GM19468 (cell line): ENCODE data around the gene CCIN.
"Not testable (repeated sequence)": the region's sequence is repeated elsewhere in the genome, so short reads cannot be mapped to it uniquely, and the experiment has no call there.

Source experiments
- ATAC-seq: cut with Tn5 transposase; IDR thresholded peaks from one replicate; pipeline ENCODE4 v1.9.1; 2021; ENCODE audit warnings: mild to moderate bottlenecking, moderate library complexity, moderate number of reproducible peaks; ENCODE audit not compliant: unreplicated experiment; ENCODE audit errors: extremely low read depth

Gene CCIN

GRCh38 chr9:36156116-36156515, 13.1 kb upstream of the CCIN start:
- no peak for ATAC-seq

GRCh38 chr9:36158122-36158521, 11.1 kb upstream of the CCIN start:
- ATAC-seq = no peak

- no peak for ATAC-seq
Measured at GRCh38 chr9:36158917-36159316, 10.3 kb upstream of the CCIN start.

GRCh38 chr9:36159509-36159908, 9.7 kb upstream of the CCIN start:
- not testable (repeated sequence) for ATAC-seq

- ATAC-seq = not testable (repeated sequence)
Measured at GRCh38 chr9:36160126-36160525, 9.1 kb upstream of the CCIN start.

GRCh38 chr9:36161187-36161586, 8.0 kb upstream of the CCIN start:
- ATAC-seq = no peak

GRCh38 chr9:36162211-36162738, 6.9 kb upstream of the CCIN start:
- ATAC-seq = no peak

- ATAC-seq = no peak
Measured at GRCh38 chr9:36163049-36163785, 6.0 kb upstream of the CCIN start.

- no peak for ATAC-seq
Measured at GRCh38 chr9:36163786-36164170, 5.4 kb upstream of the CCIN start.

- ATAC-seq = no peak
Measured at GRCh38 chr9:36164372-36164771, 4.8 kb upstream of the CCIN start.

- no peak for ATAC-seq
Measured at GRCh38 chr9:36164989-36165388, 4.2 kb upstream of the CCIN start.

- ATAC-seq = no peak
Measured at GRCh38 chr9:36165826-36166167, 3.4 kb upstream of the CCIN start.

- peak; percentile 75 for ATAC-seq
Measured at GRCh38 chr9:36166168-36166927, 2.8 kb upstream of the CCIN start.

GRCh38 chr9:36169708-36170107, 520 bp downstream of the CCIN start:
- no peak for ATAC-seq

GRCh38 chr9:36170531-36170930, 1.3 kb downstream of the CCIN start:
- no peak for ATAC-seq

GRCh38 chr9:36173861-36174260, 4.7 kb downstream of the CCIN start:
- ATAC-seq = no peak

GRCh38 chr9:36174271-36174670, 5.1 kb downstream of the CCIN start:
- ATAC-seq = no peak

GRCh38 chr9:36174731-36175130, 5.5 kb downstream of the CCIN start:
- ATAC-seq = no peak

- not testable (repeated sequence) for ATAC-seq
Measured at GRCh38 chr9:36175209-36175608, 6.0 kb downstream of the CCIN start.

GRCh38 chr9:36176496-36176895, 7.3 kb downstream of the CCIN start:
- ATAC-seq = not testable (repeated sequence)

- no peak for ATAC-seq
Measured at GRCh38 chr9:36177571-36177970, 8.4 kb downstream of the CCIN start.

GRCh38 chr9:36180243-36180642, 11.1 kb downstream of the CCIN start:
- not testable (repeated sequence) for ATAC-seq
